Measurements from ENCODE around the gene HHATL.

The HHATL gene

GRCh38 chr3:42696356-42697288 lies 6.0 kb downstream of the HHATL start (continued):
- TF ChIP-seq ZXDB (tag by site-specific recombination; IDR thresholded peaks at IDR 0.05) (no peak), ZNF530 (tag by site-specific recombination; IDR thresholded peaks at IDR 0.05; ENCODE audit: low read depth) (no peak), KLF9 (tag by site-specific recombination; IDR thresholded peaks at IDR 0.05; ENCODE audit: low read depth) (no peak), ZNF394 (tag by site-specific recombination; IDR thresholded peaks at IDR 0.05; ENCODE audit: borderline replicate concordance) (no peak), TRIM28 (IDR thresholded peaks at IDR 0.05; ENCODE audit: borderline replicate concordance, low read length) (no peak), KLF16 (tag by site-specific recombination; IDR thresholded peaks at IDR 0.05) (no peak), REPIN1 (tag by site-specific recombination; IDR thresholded peaks at IDR 0.05; ENCODE audit: low read depth) (no peak), ZNF521 (tag by site-specific recombination; IDR thresholded peaks at IDR 0.05) (no peak), ZNF138 (tag by site-specific recombination; IDR thresholded peaks at IDR 0.05; ENCODE audit: borderline replicate concordance) (no peak), ZNF112 (tag by site-specific recombination; IDR thresholded peaks at IDR 0.05) (no peak), SP7 (tag by site-specific recombination; IDR thresholded peaks at IDR 0.05) (no peak), ZFP69B (tag by site-specific recombination; IDR thresholded peaks at IDR 0.05) (no peak), ZNF366 (tag by site-specific recombination; conservative IDR thresholded peaks at IDR 0.05) (no peak)

GRCh38 chr3:42694366-42694765 lies 8.2 kb downstream of the HHATL start:
- no peaks in the 10 kb centered on the region for H3K36me3 ChIP-seq (ENCODE audit: control insufficient read depth in 2 of 2, insufficient read depth in 1 of 2, low read length in 2 of 2)
- H3K27ac ChIP-seq (ENCODE audit: extremely low read depth, low read depth, low read length), result no peak overlapping the region
- no peak for TF ChIP-seq ZNF510 (tag by site-specific recombination; IDR thresholded peaks at IDR 0.05; ENCODE audit: insufficient replicate concordance)
- no peak for TF ChIP-seq HOXC10 (CRISPR knock-in tag; IDR thresholded peaks at IDR 0.05)
- TF ChIP-seq ZNF292 (tag by site-specific recombination; IDR thresholded peaks at IDR 0.05; ENCODE audit: borderline replicate concordance, low read depth), result no peak
- no peak for TF ChIP-seq KLF8 (tag by site-specific recombination; IDR thresholded peaks at IDR 0.05)
- no peak for TF ChIP-seq PRDM10 (tag by site-specific recombination; IDR thresholded peaks at IDR 0.05)
- TF ChIP-seq FEZF1 (tag by site-specific recombination; IDR thresholded peaks at IDR 0.05), result no peak
- TF ChIP-seq ZNF560 (tag by site-specific recombination; IDR thresholded peaks at IDR 0.05; ENCODE audit: borderline replicate concordance), result no peak
- no peak for TF ChIP-seq PRDM1 (tag by site-specific recombination; IDR thresholded peaks at IDR 0.05)
- TF ChIP-seq, protein P1, sequence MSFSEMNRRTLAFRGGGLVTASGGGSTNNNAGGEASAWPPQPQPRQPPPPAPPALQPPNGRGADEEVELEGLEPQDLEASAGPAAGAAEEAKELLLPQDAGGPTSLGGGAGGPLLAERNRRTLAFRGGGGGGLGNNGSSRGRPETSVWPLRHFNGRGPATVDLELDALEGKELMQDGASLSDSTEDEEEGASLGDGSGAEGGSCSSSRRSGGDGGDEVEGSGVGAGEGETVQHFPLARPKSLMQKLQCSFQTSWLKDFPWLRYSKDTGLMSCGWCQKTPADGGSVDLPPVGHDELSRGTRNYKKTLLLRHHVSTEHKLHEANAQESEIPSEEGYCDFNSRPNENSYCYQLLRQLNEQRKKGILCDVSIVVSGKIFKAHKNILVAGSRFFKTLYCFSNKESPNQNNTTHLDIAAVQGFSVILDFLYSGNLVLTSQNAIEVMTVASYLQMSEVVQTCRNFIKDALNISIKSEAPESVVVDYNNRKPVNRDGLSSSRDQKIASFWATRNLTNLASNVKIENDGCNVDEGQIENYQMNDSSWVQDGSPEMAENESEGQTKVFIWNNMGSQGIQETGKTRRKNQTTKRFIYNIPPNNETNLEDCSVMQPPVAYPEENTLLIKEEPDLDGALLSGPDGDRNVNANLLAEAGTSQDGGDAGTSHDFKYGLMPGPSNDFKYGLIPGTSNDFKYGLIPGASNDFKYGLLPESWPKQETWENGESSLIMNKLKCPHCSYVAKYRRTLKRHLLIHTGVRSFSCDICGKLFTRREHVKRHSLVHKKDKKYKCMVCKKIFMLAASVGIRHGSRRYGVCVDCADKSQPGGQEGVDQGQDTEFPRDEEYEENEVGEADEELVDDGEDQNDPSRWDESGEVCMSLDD (tag by site-specific recombination; IDR thresholded peaks at IDR 0.05), result no peak
- TF ChIP-seq ZNF335 (tag by site-specific recombination; conservative IDR thresholded peaks at IDR 0.05), result no peak
- TF ChIP-seq ZNF10 (tag by site-specific recombination; IDR thresholded peaks at IDR 0.05), result no peak
- TF ChIP-seq ZNF324 (tag by site-specific recombination; IDR thresholded peaks at IDR 0.05), result no peak
- no peak for TF ChIP-seq KLF16 (tag by site-specific recombination; IDR thresholded peaks at IDR 0.05)
- TF ChIP-seq ZNF341 (tag by site-specific recombination; IDR thresholded peaks at IDR 0.05; ENCODE audit: low read depth), result no peak
- no peaks in the 10 kb centered on the region for H3K9me3 ChIP-seq (ENCODE audit: control insufficient read depth, insufficient read depth, low read depth, low read length)
- ChIA-PET POLR2A (no interaction called here), CTCF (interaction anchor here (1.4 kb wide), 1 partner anchor 50 kb away, joined by 4 read pairs; no protein-coding TSS in a partner anchor)
- no peak overlapping the region for H3K4me3 ChIP-seq (ENCODE audit: low read depth, low read length)
- H3K4me1 ChIP-seq (ENCODE audit: control insufficient read depth, insufficient read depth, low read length), result no peaks in the 10 kb centered on the region
